ENCODE measurements around the gene ZDHHC19. TPM values are rescaled to one million over a fixed set of nuclear protein-coding genes. Genes with fewer than 3 reads are reported as not detected.
"Not testable (repeated sequence)": the region's sequence is repeated elsewhere in the genome, so short reads cannot be mapped to it uniquely, and the experiment has no call there.

The ZDHHC19 gene
- total RNA-seq, 1 donor from 2014 or later = not detected

DNA sequence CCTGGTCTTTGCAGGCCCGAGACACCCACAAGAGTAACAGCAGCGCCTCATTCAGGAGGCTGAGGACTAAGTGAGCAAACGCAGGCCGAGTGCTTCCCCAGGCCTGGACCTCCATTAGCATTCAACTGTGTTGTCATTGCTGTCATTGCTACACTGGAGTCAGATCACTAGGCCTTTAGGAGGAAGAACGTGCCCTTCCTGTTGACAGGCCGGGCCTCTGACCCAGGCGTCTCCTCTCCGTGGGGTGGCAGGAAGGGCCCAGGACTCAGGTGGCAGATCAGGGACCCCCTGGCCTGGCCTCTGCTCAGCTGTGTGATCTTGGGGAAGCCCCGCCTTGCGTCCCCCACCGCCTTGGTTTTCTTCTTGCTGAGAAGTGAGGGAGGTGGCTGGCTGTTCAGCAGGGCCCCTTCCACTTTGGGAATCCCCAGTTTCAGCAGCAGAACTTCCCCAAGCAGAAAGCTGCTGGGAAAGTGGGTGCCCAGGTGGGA, 19.1 kb downstream of the ZDHHC19 start:
- Mint-ChIP-seq H3K9me3 (ENCODE audit: low read depth) (no peaks in the 10 kb centered on the region), H3K36me3 (ENCODE audit: low read depth) (no peaks in the 10 kb centered on the region), H3K4me3 (ENCODE audit: unreplicated experiment) (no peak overlapping the region), H3K4me1 (ENCODE audit: low read depth) (no peaks in the 10 kb centered on the region), H3K27ac (ENCODE audit: unreplicated experiment) (no peak overlapping the region), H3K27me3 (ENCODE audit: low read depth) (no peaks in the 10 kb centered on the region)
- no peak for DNase-seq (ENCODE audit: low spot score)
- peak; percentile 19 for TF ChIP-seq CTCF (IDR thresholded peaks at IDR 0.05)

GRCh38 chr3:196189566-196190347, 21.4 kb downstream of the ZDHHC19 start:
- no peaks in the 10 kb centered on the region for H3K36me3 Mint-ChIP-seq (ENCODE audit: low read depth)
- DNase-seq (ENCODE audit: low spot score) = no peak

DNA sequence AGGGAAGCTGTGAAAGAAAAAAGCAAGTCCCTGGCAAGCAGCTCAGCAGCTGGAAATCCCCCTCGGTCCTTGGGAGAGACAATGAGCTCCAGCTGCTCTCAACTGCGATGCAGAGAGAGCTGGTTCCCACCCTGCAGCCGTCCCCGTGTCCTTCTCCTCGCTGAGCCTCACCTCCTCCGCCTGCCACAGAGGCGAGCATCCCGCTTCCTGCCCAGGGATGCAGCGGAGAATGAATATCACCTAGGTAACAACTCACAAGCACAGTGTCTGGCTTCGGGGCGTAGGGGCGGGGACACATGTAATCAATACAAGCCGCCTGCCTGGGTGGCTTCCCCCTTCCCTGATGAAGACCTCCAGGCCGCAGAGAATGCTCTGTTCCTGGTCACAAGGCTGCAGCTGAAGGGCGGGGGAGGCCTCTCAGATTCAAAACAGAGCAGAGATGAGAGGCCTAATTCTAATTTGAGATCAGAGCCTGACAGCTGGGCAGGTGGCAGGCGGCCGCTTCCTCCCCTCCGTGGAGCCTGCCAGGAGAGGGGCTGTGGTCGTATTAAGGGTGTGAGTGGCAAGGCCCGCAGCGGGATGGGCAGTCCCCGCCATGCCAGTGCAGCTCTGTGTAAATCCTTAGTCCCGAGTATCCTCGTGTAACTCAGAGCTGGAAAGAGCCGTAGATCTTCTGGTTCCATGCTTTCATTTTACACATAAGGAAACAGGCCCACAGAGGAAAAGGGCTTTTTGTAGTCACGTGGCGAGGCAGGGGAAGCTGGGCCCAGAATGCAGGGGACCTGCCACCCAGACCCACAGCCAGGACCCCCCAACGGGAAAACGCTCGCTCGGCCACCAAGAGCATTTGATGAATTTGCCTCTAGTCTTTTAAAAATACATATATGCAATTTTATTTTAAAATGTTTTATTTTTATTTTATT, 24.3 kb downstream of the ZDHHC19 start:
- H3K27ac Mint-ChIP-seq (ENCODE audit: unreplicated experiment) = no peak overlapping the region
- no peak for DNase-seq (ENCODE audit: low spot score)
- no peaks in the 10 kb centered on the region for H3K27me3 Mint-ChIP-seq (ENCODE audit: low read depth)

More at GRCh38 chr3:196189566-196190347, 21.4 kb downstream of the ZDHHC19 start:
- H3K27ac Mint-ChIP-seq (ENCODE audit: unreplicated experiment) = no peak overlapping the region
- TF ChIP-seq CTCF (IDR thresholded peaks at IDR 0.05) = no peak
- no peaks in the 10 kb centered on the region for H3K27me3 Mint-ChIP-seq (ENCODE audit: low read depth)
- no peaks in the 10 kb centered on the region for H3K9me3 Mint-ChIP-seq (ENCODE audit: low read depth)
- H3K4me1 Mint-ChIP-seq (ENCODE audit: low read depth) = no peaks in the 10 kb centered on the region
- no peak overlapping the region for H3K4me3 Mint-ChIP-seq (ENCODE audit: unreplicated experiment)

DNA sequence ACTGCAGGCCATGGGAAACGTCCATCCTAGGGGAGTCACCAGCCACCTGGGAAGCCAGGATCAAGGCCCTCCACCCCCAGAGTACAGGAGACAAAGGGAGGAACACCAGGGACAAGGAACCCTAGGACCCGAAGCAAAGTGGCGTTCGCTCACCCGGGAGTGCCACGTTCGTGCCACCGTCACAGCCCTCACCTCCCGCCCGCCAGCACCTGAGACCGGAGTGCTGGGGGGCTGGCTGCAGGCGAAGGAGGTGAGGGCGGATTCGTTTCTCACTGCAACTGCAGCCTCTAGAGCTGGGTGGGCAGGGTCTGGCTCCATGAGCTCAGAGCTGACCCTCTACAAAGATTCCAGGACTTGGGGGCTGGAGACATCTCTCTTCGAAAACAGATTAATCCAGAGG, 26.3 kb downstream of the ZDHHC19 start:
- H3K27me3 Mint-ChIP-seq (ENCODE audit: low read depth) = no peaks in the 10 kb centered on the region
- no peaks in the 10 kb centered on the region for H3K9me3 Mint-ChIP-seq (ENCODE audit: low read depth)
- H3K4me1 Mint-ChIP-seq (ENCODE audit: low read depth) = no peaks in the 10 kb centered on the region
- no peak for DNase-seq (ENCODE audit: low spot score)
- H3K4me3 Mint-ChIP-seq (ENCODE audit: unreplicated experiment) = no peak overlapping the region
- no peak overlapping the region for H3K27ac Mint-ChIP-seq (ENCODE audit: unreplicated experiment)
- H3K36me3 Mint-ChIP-seq (ENCODE audit: low read depth) = no peaks in the 10 kb centered on the region
- TF ChIP-seq CTCF (IDR thresholded peaks at IDR 0.05) = no peak

More for the DNA sequence above, 24.3 kb downstream of the ZDHHC19 start:
- H3K9me3 Mint-ChIP-seq (ENCODE audit: low read depth) = no peaks in the 10 kb centered on the region
- no peak for TF ChIP-seq CTCF (IDR thresholded peaks at IDR 0.05)
- H3K4me1 Mint-ChIP-seq (ENCODE audit: low read depth) = no peaks in the 10 kb centered on the region
- no peaks in the 10 kb centered on the region for H3K36me3 Mint-ChIP-seq (ENCODE audit: low read depth)
- no peak overlapping the region for H3K4me3 Mint-ChIP-seq (ENCODE audit: unreplicated experiment)

- not testable (repeated sequence) for H3K27me3 Mint-ChIP-seq (ENCODE audit: low read depth); DNase-seq (ENCODE audit: low spot score); H3K4me1 Mint-ChIP-seq (ENCODE audit: low read depth); H3K9me3 Mint-ChIP-seq (ENCODE audit: low read depth); H3K27ac Mint-ChIP-seq (ENCODE audit: unreplicated experiment); H3K36me3 Mint-ChIP-seq (ENCODE audit: low read depth); H3K4me3 Mint-ChIP-seq (ENCODE audit: unreplicated experiment)
Observed at GRCh38 chr3:196184169-196184432, 27.1 kb downstream of the ZDHHC19 start.
